Measurements from ENCODE around the gene DSCAM.

- TF ChIP-seq, protein P1, sequence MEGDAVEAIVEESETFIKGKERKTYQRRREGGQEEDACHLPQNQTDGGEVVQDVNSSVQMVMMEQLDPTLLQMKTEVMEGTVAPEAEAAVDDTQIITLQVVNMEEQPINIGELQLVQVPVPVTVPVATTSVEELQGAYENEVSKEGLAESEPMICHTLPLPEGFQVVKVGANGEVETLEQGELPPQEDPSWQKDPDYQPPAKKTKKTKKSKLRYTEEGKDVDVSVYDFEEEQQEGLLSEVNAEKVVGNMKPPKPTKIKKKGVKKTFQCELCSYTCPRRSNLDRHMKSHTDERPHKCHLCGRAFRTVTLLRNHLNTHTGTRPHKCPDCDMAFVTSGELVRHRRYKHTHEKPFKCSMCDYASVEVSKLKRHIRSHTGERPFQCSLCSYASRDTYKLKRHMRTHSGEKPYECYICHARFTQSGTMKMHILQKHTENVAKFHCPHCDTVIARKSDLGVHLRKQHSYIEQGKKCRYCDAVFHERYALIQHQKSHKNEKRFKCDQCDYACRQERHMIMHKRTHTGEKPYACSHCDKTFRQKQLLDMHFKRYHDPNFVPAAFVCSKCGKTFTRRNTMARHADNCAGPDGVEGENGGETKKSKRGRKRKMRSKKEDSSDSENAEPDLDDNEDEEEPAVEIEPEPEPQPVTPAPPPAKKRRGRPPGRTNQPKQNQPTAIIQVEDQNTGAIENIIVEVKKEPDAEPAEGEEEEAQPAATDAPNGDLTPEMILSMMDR (IDR thresholded peaks at IDR 0.05) = no peak
- TF ChIP-seq POLR2A (IDR thresholded peaks at IDR 0.05) = no peak
Observed at GRCh38 chr21:40041446-40041845, 805.5 kb downstream of the DSCAM start.
